Caco-2 (cell line): ENCODE results near the gene FPR1. TPM values are rescaled to one million over a fixed set of nuclear protein-coding genes. Genes with fewer than 3 reads are reported as not detected.

Source experiments
- BruUV-seq: library from RNA; stranded (reverse); fragments of 400-500 nt; replicated peaks from 2 replicates; lab custom pipeline; 2021; lab: Mats Ljungman, UMichigan
- CTCF ChIA-PET: fragments of 300-600 bp; sonication (Branson Sonifier 250); formaldehyde crosslinking; loops from one replicate; lab custom pipeline; 2022; ENCODE audit warnings: antibody characterized with exemption; lab: Charles Lee
- POLR2A ChIA-PET: fragments of 300-600 bp; sonication (Branson Sonifier 250); formaldehyde crosslinking; loops from one replicate; lab custom pipeline; 2022; ENCODE audit warnings: antibody characterized with exemption; lab: Charles Lee
- DNase-seq, 2 experiments: peaks; one replicate each; pipeline versions ENCODE4 v3.0.0 to v3.0.0-alpha.2; 2020 to 2022
- H3K27me3 ChIP-seq: replicated peaks from 2 replicates; pipeline ENCODE4 v1.6.0; 2011; ENCODE audit warnings: low read length; ENCODE audit not compliant: control insufficient read depth, insufficient read depth
- H3K36me3 ChIP-seq: 2 replicates; pipeline ENCODE4 v1.5.1; 2011; ENCODE audit warnings: low read length; ENCODE audit not compliant: control insufficient read depth, insufficient read depth
- H3K4me1 ChIP-seq: fragments of 250-450 bp; sonication (Bioruptor Pico); 2 replicates; pipeline ENCODE4 v1.5.1; 2020; ENCODE audit warnings: mild to moderate bottlenecking
- H3K4me3 ChIP-seq: 2 replicates; pipeline ENCODE4 v1.5.1; 2011; ENCODE audit warnings: low read depth, mild to moderate bottlenecking, control low read depth, low read length
- H3K9me3 ChIP-seq: fragments of 250-450 bp; sonication (Bioruptor Pico); 2 replicates; pipeline ENCODE4 v1.5.1; 2020; ENCODE audit warnings: mild to moderate bottlenecking, moderate library complexity
- H3K27ac Mint-ChIP-seq: one replicate; pipeline ENCODE4 v1.8.0; 2022; ENCODE audit warnings: mixed read lengths; ENCODE audit not compliant: unreplicated experiment
- H3K27me3 Mint-ChIP-seq: one replicate; pipeline ENCODE4 v1.8.0; 2022; ENCODE audit warnings: mixed read lengths; ENCODE audit not compliant: insufficient read depth, unreplicated experiment
- H3K36me3 Mint-ChIP-seq: one replicate; pipeline ENCODE4 v1.8.0; 2022; ENCODE audit warnings: mild to moderate bottlenecking, mixed read lengths; ENCODE audit not compliant: insufficient read depth, unreplicated experiment
- H3K4me1 Mint-ChIP-seq: one replicate; pipeline ENCODE4 v1.8.0; 2022; ENCODE audit warnings: low read depth, mixed read lengths; ENCODE audit not compliant: unreplicated experiment
- H3K4me3 Mint-ChIP-seq: one replicate; pipeline ENCODE4 v1.8.0; 2022; ENCODE audit warnings: mild to moderate bottlenecking, moderate library complexity, mixed read lengths; ENCODE audit not compliant: unreplicated experiment
- H3K9me3 Mint-ChIP-seq: one replicate; pipeline ENCODE4 v1.8.0; 2022; ENCODE audit warnings: mixed read lengths; ENCODE audit not compliant: unreplicated experiment
- CTCF ChIP-seq, 2 experiments: fragments of 200-600 bp in 1 of 2; IDR thresholded peaks; 1 replicate in 1 of 2; 2 replicates in 1 of 2; pipeline versions ENCODE4 v1.5.1 to v1.8.0; 2011 to 2022; ENCODE audit warnings: antibody characterized with exemption in 1 of 2, control low read depth in 1 of 2, inconsistent platforms in 1 of 2, low read depth in 1 of 2, low read length in 1 of 2, mild to moderate bottlenecking in 1 of 2, moderate library complexity in 1 of 2; ENCODE audit not compliant: insufficient read depth in 1 of 2, severe bottlenecking in 1 of 2, unreplicated experiment in 1 of 2
- intact Hi-C: fragments of 100-400 bp; cut with micrococcal nuclease; formaldehyde crosslinking; loops from one replicate; pipeline ENCODE4 v1.10.0; 2022; ENCODE audit not compliant: unreplicated experiment
- total RNA-seq: library from RNA; stranded (reverse); gene quantifications from 2 replicates; pipeline ENCODE4 v1.2.3, GENCODE V29; 2022

FPR1 gene
- total RNA-seq, 1 experiment from 2014 or later, result not detected

- CTCF ChIA-PET, result no interaction called here
- intact Hi-C loops, result no loop called here
- TF ChIP-seq CTCF (IDR thresholded peaks at IDR 0.05; ENCODE audit: insufficient read depth in 1 of 2, low read depth in 1 of 2, low read length in 1 of 2, severe bottlenecking in 1 of 2, unreplicated experiment in 1 of 2), result no peak
- POLR2A ChIA-PET, result no interaction called here
- Mint-ChIP-seq H3K27ac (no peak overlapping the region), H3K9me3 (peaks cover 32% of the 10 kb centered on the region), H3K4me1 (no peaks in the 10 kb centered on the region), H3K36me3 (no peaks in the 10 kb centered on the region), H3K4me3 (no peak overlapping the region), H3K27me3 (peaks cover 7% of the 10 kb centered on the region)
- Histone ChIP-seq H3K27me3 (no peaks in the 10 kb centered on the region), H3K4me3 (no peak overlapping the region), H3K4me1 (no peaks in the 10 kb centered on the region), H3K9me3 (0 out of 2 replicates have a peak, but pooled peaks cover 5% of the 10 kb centered on the region), H3K36me3 (no peaks in the 10 kb centered on the region)
- no peak for DNase-seq
- no TSS peak for BruUV-seq
Observed at GRCh38 chr19:51719251-51719988, 32.3 kb downstream of the FPR1 start.

- H3K36me3 Mint-ChIP-seq, result no peaks in the 10 kb centered on the region
- H3K4me1 Mint-ChIP-seq, result no peaks in the 10 kb centered on the region
- no TSS peak for BruUV-seq
- H3K9me3 Mint-ChIP-seq, result peaks cover 41% of the 10 kb centered on the region
- peaks cover 7% of the 10 kb centered on the region for H3K27me3 Mint-ChIP-seq
- no peak for DNase-seq
- H3K36me3 ChIP-seq, result no peaks in the 10 kb centered on the region
- H3K4me3 Mint-ChIP-seq, result no peak overlapping the region
- CTCF ChIA-PET, result no interaction called here
- no peak overlapping the region for H3K4me3 ChIP-seq
- H3K9me3 ChIP-seq, result peaks cover 5% of the 10 kb centered on the region; the same call in 1 of the 2 replicates
- TF ChIP-seq CTCF (IDR thresholded peaks at IDR 0.05; ENCODE audit: insufficient read depth in 1 of 2, low read depth in 1 of 2, low read length in 1 of 2, severe bottlenecking in 1 of 2, unreplicated experiment in 1 of 2), result no peak
- intact Hi-C loops, result no loop called here
- H3K27ac Mint-ChIP-seq, result no peak overlapping the region
- no peaks in the 10 kb centered on the region for H3K4me1 ChIP-seq
- POLR2A ChIA-PET, result no interaction called here
- no peaks in the 10 kb centered on the region for H3K27me3 ChIP-seq
Observed at GRCh38 chr19:51716925-51717324, 34.8 kb downstream of the FPR1 start.

GRCh38 chr19:51715850-51716249, 35.8 kb downstream of the FPR1 start:
- Mint-ChIP-seq H3K4me3 (no peak overlapping the region), H3K4me1 (no peaks in the 10 kb centered on the region), H3K9me3 (peaks cover 41% of the 10 kb centered on the region), H3K27ac (no peak overlapping the region), H3K27me3 (peaks cover 11% of the 10 kb centered on the region), H3K36me3 (no peaks in the 10 kb centered on the region)
- Histone ChIP-seq H3K4me1 (no peaks in the 10 kb centered on the region), H3K27me3 (no peaks in the 10 kb centered on the region), H3K36me3 (no peaks in the 10 kb centered on the region), H3K9me3 (peaks cover 5% of the 10 kb centered on the region; the same call in 1 of the 2 replicates), H3K4me3 (no peak overlapping the region)
- no TSS peak for BruUV-seq
- intact Hi-C loops, result no loop called here
- TF ChIP-seq CTCF (IDR thresholded peaks at IDR 0.05; ENCODE audit: insufficient read depth in 1 of 2, low read depth in 1 of 2, low read length in 1 of 2, severe bottlenecking in 1 of 2, unreplicated experiment in 1 of 2), result no peak
- no peak for DNase-seq
- CTCF ChIA-PET, result no interaction called here
- POLR2A ChIA-PET, result no interaction called here
